Caki2 (cell line): ENCODE results near the gene CLDN12. TPM values are rescaled to one million over a fixed set of nuclear protein-coding genes. Genes with fewer than 3 reads are reported as not detected.
"Not testable (repeated sequence)": the region's sequence is repeated elsewhere in the genome, so short reads cannot be mapped to it uniquely, and the experiment has no call there.

ENCODE experiments used
- DNase-seq: peaks from one replicate; pipeline ENCODE4 v3.0.0-alpha.2; 2015; ENCODE audit warnings: low read depth
- in situ Hi-C: cut with HindIII; loops from 2 replicates; pipeline ENCODE4 v1.10.0; 2016; ENCODE audit warnings: low sequenced_read_pairs, low pct_unique_long_range_greater_than_20kb, mixed read lengths
- total RNA-seq: library from RNA; depleted of rRNA; stranded (reverse); fragments of >200 nt; shearing (Covaris generic); gene quantifications from 2 replicates; pipeline ENCODE4 v1.2.3, GENCODE V29; 2014; ENCODE audit warnings: low replicate concordance; rRNA removed

CLDN12 gene
- total RNA-seq, 1 experiment from 2014 or later = 15.3 TPM

- no peak for DNase-seq
- in situ Hi-C loops = no loop called here
Measured at GRCh38 chr7:90425376-90425775, 22.1 kb downstream of the CLDN12 start.

- no peak for DNase-seq
- in situ Hi-C loops = no loop called here
Measured at GRCh38 chr7:90430614-90431460, 27.6 kb downstream of the CLDN12 start.

GRCh38 chr7:90432752-90433151 lies 29.5 kb downstream of the CLDN12 start:
- in situ Hi-C loops = no loop called here
- DNase-seq = no peak

- in situ Hi-C loops = no loop called here
- DNase-seq = no peak
Measured at GRCh38 chr7:90433221-90433620, 30.0 kb downstream of the CLDN12 start.

- no peak for DNase-seq
- in situ Hi-C loops = no loop called here
Measured at GRCh38 chr7:90445633-90446032, 42.4 kb downstream of the CLDN12 start.

- no peak for DNase-seq
- in situ Hi-C loops = no loop called here
Measured at GRCh38 chr7:90446137-90446899, 43.1 kb downstream of the CLDN12 start.

- in situ Hi-C loops = no loop called here
Measured at GRCh38 chr7:90453259-90453891, 50.1 kb downstream of the CLDN12 start.

GRCh38 chr7:90453931-90454330 lies 50.7 kb downstream of the CLDN12 start:
- in situ Hi-C loops = no loop called here
- DNase-seq = no peak

More at GRCh38 chr7:90453259-90453891, 50.1 kb downstream of the CLDN12 start:
- no peak for DNase-seq

GRCh38 chr7:90455163-90456030 lies 52.1 kb downstream of the CLDN12 start:
- peak; percentile 37 for DNase-seq
- in situ Hi-C loops = no loop called here

- no peak for DNase-seq
- in situ Hi-C loops = no loop called here
Measured at GRCh38 chr7:90458104-90458503, 54.8 kb downstream of the CLDN12 start.

- DNase-seq = no peak
- in situ Hi-C loops = no loop called here
Measured at GRCh38 chr7:90459888-90460287, 56.6 kb downstream of the CLDN12 start.

GRCh38 chr7:90461219-90461618 lies 58.0 kb downstream of the CLDN12 start:
- DNase-seq = no peak
- in situ Hi-C loops = no loop called here

GRCh38 chr7:90463151-90463628 lies 59.9 kb downstream of the CLDN12 start:
- DNase-seq = peak; percentile 14
- in situ Hi-C loops = not testable (repeated sequence)

Other genes with a start within 250 kb of the CLDN12 start
- gene STEAP1, start 249.0 kb upstream of the CLDN12 start, total RNA-seq = 0.71 TPM in 1 of 2 replicates, not detected in the other
- 2.3 and 7.8 TPM in 2 replicates for gene STEAP2, start 191.7 kb upstream of the CLDN12 start, total RNA-seq
- 0.14 and 0.68 TPM in 2 replicates for gene CFAP69, start 158.3 kb upstream of the CLDN12 start, total RNA-seq
- gene FAM237B, start 82.2 kb upstream of the CLDN12 start, total RNA-seq = not detected in 2 replicates
- gene GTPBP10, start 56.7 kb upstream of the CLDN12 start, total RNA-seq = 9.3 and 30.8 TPM in 2 replicates
- gene PTTG1IP2, start 66.2 kb downstream of the CLDN12 start, total RNA-seq = not detected in 2 replicates
- gene CDK14, start 192.9 kb downstream of the CLDN12 start, total RNA-seq = 4.6 and 10.4 TPM in 2 replicates